ENCODE measurements around the gene PLA2G4B. TPM values are rescaled to one million over a fixed set of nuclear protein-coding genes. Genes with fewer than 3 reads are reported as not detected.

Gene PLA2G4B
- total RNA-seq, 2 donors from 2014 or later, result 1.5 to 7.6 TPM

DNA sequence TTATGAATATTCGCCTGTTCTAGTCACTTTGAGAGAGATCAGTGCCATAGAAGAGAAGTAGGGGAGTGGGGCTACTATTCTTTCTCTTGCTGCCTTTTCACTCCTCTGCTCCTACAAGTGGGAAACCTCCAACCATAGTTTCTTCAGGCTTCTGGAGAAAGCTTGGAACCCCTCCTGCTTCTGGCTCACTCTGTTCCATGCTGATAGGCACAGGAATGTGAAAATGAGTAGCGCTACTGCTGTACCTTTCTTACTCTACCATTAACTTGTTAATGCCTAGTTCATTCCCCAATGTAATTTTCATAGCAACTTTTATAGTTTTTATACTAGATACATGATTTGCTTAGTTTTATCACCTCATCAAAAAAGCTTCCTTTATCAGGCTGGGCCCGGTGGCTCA, 37.5 kb upstream of the PLA2G4B start:
- H3K27me3 ChIP-seq (replicated peaks; ENCODE audit: insufficient read depth), result no peaks in the 10 kb centered on the region
- no peak for TF ChIP-seq POLR2A (IDR thresholded peaks at IDR 0.05)
- TF ChIP-seq POLR2AphosphoS5 (IDR thresholded peaks at IDR 0.05), result no peak
- TF ChIP-seq, protein P1, sequence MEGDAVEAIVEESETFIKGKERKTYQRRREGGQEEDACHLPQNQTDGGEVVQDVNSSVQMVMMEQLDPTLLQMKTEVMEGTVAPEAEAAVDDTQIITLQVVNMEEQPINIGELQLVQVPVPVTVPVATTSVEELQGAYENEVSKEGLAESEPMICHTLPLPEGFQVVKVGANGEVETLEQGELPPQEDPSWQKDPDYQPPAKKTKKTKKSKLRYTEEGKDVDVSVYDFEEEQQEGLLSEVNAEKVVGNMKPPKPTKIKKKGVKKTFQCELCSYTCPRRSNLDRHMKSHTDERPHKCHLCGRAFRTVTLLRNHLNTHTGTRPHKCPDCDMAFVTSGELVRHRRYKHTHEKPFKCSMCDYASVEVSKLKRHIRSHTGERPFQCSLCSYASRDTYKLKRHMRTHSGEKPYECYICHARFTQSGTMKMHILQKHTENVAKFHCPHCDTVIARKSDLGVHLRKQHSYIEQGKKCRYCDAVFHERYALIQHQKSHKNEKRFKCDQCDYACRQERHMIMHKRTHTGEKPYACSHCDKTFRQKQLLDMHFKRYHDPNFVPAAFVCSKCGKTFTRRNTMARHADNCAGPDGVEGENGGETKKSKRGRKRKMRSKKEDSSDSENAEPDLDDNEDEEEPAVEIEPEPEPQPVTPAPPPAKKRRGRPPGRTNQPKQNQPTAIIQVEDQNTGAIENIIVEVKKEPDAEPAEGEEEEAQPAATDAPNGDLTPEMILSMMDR (IDR thresholded peaks at IDR 0.05), result no peak
- WGBS, result 62% methylated on average over 3 of the region's 3 CpGs
- DNase-seq (ENCODE audit: low spot score), result no peak
- H3K36me3 ChIP-seq, result no peaks in the 10 kb centered on the region
- H3K4me3 ChIP-seq, result no peak overlapping the region
- no peaks in the 10 kb centered on the region for H3K9me3 ChIP-seq
- intact Hi-C loops (cut with DNase I), result no loop called here
- no peak overlapping the region for H3K27ac ChIP-seq
- H3K4me1 ChIP-seq (replicated peaks), result no peaks in the 10 kb centered on the region

DNA sequence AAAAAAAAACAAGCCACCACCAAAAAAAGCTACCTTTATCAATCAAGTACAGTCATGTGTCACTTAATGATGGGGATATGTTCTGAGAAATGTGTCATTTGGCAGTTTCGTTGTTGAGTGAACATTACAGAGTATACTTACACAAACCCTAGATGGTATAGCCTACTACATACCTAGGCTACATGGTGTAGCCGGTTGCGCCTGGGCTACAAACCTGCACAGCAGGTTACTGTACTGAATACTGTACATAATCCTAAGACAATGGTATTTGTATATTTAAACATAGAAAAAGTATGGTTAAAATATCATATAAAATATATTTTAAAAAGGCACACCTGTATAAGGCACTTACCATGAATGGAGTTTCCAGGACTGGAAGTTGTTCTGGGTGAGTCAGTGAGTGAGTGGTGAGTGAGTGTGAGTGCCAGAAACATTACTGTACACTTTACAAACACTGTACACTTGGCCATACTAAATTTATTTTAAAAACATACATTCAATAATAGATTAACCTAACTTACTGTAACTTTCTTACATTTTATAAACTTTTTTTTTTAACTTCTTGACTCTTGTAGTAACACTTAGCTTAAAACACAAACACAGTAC, 36.7 kb upstream of the PLA2G4B start:
- Histone ChIP-seq H3K36me3 (no peaks in the 10 kb centered on the region), H3K4me3 (no peak overlapping the region), H3K4me1 (replicated peaks) (no peaks in the 10 kb centered on the region), H3K27ac (no peak overlapping the region), H3K9me3 (no peaks in the 10 kb centered on the region), H3K27me3 (replicated peaks; ENCODE audit: insufficient read depth) (no peaks in the 10 kb centered on the region)
- 86% methylated on average over 3 of the region's 3 CpGs for WGBS
- TF ChIP-seq, protein P1 (IDR thresholded peaks at IDR 0.05), result no peak
- TF ChIP-seq POLR2AphosphoS5 (IDR thresholded peaks at IDR 0.05) (no peak), POLR2A (IDR thresholded peaks at IDR 0.05) (no peak)
- intact Hi-C loops (cut with DNase I), result no loop called here
- no peak for DNase-seq (ENCODE audit: low spot score)

DNA sequence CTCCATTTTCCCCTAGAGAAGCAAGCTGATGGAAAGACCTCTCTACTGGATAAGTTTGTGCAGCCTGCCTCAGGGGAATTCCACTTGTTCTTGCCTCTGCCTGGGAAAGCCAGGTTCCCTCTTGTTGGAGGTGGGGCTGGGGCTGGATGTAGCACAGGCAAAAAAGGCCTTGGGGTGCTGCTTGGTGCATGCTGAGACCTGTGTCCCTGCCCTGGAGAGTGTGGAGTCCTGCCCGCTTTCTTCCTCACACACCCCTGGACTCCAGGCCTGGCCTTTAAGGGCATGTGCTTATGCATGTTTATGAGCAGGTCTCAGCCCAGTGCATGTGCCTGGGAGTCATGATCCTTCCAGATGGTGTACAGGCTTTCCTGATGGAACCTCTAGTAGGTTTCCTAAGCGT, 34.3 kb upstream of the PLA2G4B start:
- 60% methylated on average over 2 of the region's 2 CpGs for WGBS
- no peaks in the 10 kb centered on the region for H3K27me3 ChIP-seq (replicated peaks; ENCODE audit: insufficient read depth)
- intact Hi-C loops (cut with DNase I), result no loop called here
- no peaks in the 10 kb centered on the region for H3K36me3 ChIP-seq
- H3K4me3 ChIP-seq, result no peak overlapping the region
- TF ChIP-seq POLR2AphosphoS5 (IDR thresholded peaks at IDR 0.05), result peak; percentile 11
- TF ChIP-seq, protein P1 (IDR thresholded peaks at IDR 0.05), result no peak
- H3K9me3 ChIP-seq, result no peaks in the 10 kb centered on the region
- peak overlapping the region in 1 of 2 donors; percentile 34 for H3K27ac ChIP-seq
- no peaks in the 10 kb centered on the region for H3K4me1 ChIP-seq (replicated peaks)
- DNase-seq (ENCODE audit: low spot score), result peak; percentile 69

DNA sequence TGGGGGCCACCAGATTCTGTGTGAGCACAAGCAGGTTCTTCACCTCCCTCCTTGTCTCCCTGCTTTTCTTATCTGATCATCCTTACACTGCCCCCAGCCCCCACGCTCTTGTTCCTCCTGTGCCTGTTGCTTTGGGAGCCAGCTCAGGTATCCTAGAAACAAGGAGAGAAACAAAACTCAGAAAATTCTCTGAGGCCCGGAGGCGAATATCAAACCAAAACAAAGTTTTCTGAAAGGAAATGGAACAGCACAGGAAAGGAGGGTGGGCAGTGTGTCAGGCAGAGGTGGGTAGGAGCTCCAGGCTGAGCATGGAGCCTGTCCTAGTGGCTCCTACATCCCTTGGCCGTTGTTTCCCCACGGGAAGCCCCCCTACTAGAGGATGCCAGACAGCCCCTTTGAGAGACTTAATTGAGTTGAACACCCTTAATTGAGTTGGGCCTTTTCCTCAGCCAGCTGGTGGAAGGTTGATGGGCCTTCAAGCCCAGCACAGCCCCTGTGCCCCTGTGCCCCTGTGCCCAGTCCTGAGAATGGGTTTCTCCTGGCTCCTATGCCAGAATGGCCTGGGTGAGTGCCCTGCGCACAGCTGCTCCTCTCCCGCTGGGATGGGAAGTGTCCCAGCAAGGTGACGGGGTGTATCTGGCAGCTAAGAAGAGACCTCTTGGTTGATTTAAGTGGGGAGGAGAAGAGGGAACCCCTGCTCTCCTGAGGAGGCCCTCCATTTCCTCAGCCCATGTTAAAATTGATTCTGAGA, 33.6 kb upstream of the PLA2G4B start:
- Histone ChIP-seq H3K4me3 (no peak overlapping the region), H3K36me3 (no peaks in the 10 kb centered on the region), H3K27me3 (replicated peaks; ENCODE audit: insufficient read depth) (no peaks in the 10 kb centered on the region), H3K4me1 (replicated peaks) (no peaks in the 10 kb centered on the region), H3K9me3 (no peaks in the 10 kb centered on the region), H3K27ac (peak overlapping the region in 1 of 2 donors; percentile 34)
- WGBS, result 62% methylated on average over 8 of the region's 8 CpGs
- intact Hi-C loops (cut with DNase I), result no loop called here
- TF ChIP-seq POLR2A (IDR thresholded peaks at IDR 0.05), result no peak
- no peak for TF ChIP-seq POLR2AphosphoS5 (IDR thresholded peaks at IDR 0.05)
- DNase-seq (ENCODE audit: low spot score), result no peak

DNA sequence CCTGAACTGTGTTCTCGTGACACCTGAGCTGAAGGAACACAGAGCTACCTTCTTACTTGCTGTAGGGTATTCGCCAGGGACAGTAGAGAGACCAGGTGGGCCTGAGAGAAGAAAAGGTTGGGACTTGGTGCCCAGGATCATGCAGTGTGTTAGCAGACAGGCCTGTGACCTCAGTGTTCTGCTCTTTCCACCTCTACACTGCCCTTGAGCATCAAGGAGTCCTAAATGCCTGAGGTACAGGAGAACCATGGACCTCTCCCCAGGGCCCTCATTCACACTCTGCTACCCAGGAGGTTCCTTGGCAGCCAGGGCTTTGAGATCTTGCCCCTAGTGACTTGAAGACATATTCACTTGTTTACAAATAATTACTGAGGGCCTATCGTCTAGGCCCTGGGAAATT, 32.9 kb upstream of the PLA2G4B start:
- Histone ChIP-seq H3K36me3 (no peaks in the 10 kb centered on the region), H3K4me1 (replicated peaks) (no peaks in the 10 kb centered on the region), H3K27ac (peak overlapping the region in 1 of 2 donors; percentile 34), H3K27me3 (replicated peaks; ENCODE audit: insufficient read depth) (no peaks in the 10 kb centered on the region), H3K4me3 (no peak overlapping the region), H3K9me3 (no peaks in the 10 kb centered on the region)
- intact Hi-C loops (cut with DNase I), result no loop called here
- WGBS, result 75% methylated on average over 3 of the region's 3 CpGs
- TF ChIP-seq, protein P1 (IDR thresholded peaks at IDR 0.05), result no peak
- TF ChIP-seq POLR2AphosphoS5 (IDR thresholded peaks at IDR 0.05), result no peak
- no peak for TF ChIP-seq POLR2A (IDR thresholded peaks at IDR 0.05)
- DNase-seq (ENCODE audit: low spot score), result no peak

Data from prostate gland (tissue), 2 donors.